Measurements from ENCODE around the gene SETD2. TPM values are rescaled to one million over a fixed set of nuclear protein-coding genes. Genes with fewer than 3 reads are reported as not detected.

Gene SETD2
- total and polyA plus RNA-seq, 2 of the 8 experiments (the other 6 are each of a cell fraction or from before 2014, with no cell fraction given), result 15.7 to 46.3 TPM

GRCh38 chr3:46988616-46989015 is 175.3 kb downstream of the SETD2 start:
- H3K4me2 ChIP-seq (ENCODE audit: insufficient read depth in 1 of 2, low read depth in 2 of 2, low read length in 2 of 2), result no peak overlapping the region; a peak in 1 of 4 replicates
- no peak overlapping the region for H3K14ac ChIP-seq (ENCODE audit: insufficient read length)
- peak overlapping the region; percentile 72; the same call in 1 of the 2 replicates for H2BK15ac ChIP-seq (ENCODE audit: low read length)
- H2BK120ac ChIP-seq (replicated peaks; ENCODE audit: low read depth, low read length), result no peak overlapping the region
- H3K18ac ChIP-seq (ENCODE audit: extremely low read depth, low read length), result peak overlapping the region; percentile 19; the same call in 1 of the 2 replicates
- no peak for FAIRE-seq
- DNase-seq (ENCODE audit: low read depth in 1 of 2, low spot score in 2 of 2), result no peak
- no peaks in the 10 kb centered on the region for H3K9me3 ChIP-seq (ENCODE audit: insufficient read depth in 2 of 2, low read depth in 1 of 2, low read length in 1 of 2)
- H4K91ac ChIP-seq (replicated peaks; ENCODE audit: insufficient read length, low read length), result peak overlapping the region; percentile 67
- no peak overlapping the region for H3K23ac ChIP-seq (ENCODE audit: insufficient read length)
- POLR2A ChIA-PET (ENCODE audit: partially characterized antibody), result interaction anchor here (1.6 kb wide), 1 partner anchor 9 kb away, joined by 6 read pairs; the partner anchor contains the start of gene NBEAL2
- no peak overlapping the region for H3K56ac ChIP-seq (replicated peaks; ENCODE audit: insufficient read length, low read depth, low read length)
- H4K8ac ChIP-seq (ENCODE audit: extremely low read depth, insufficient read depth, low read length), result no peak overlapping the region
- H3K79me2 ChIP-seq (ENCODE audit: control insufficient read depth in 1 of 2, insufficient read depth in 2 of 2, low read length in 2 of 2), result no peaks in the 10 kb centered on the region; a peak in 1 of 4 replicates
- no peaks in the 10 kb centered on the region for H3K79me1 ChIP-seq (ENCODE audit: low read depth, low read length)
- TF ChIP-seq TCF12 (IDR thresholded peaks at IDR 0.05; ENCODE audit: low read depth, low read length) (no peak), PHF8 (conservative IDR thresholded peaks at IDR 0.05; ENCODE audit: low read depth, low read length) (no peak), JUN (IDR thresholded peaks at IDR 0.05; ENCODE audit: low read depth, low read length) (no peak)
- WGBS, 2 experiments (ENCODE audit: extremely low coverage in 1 of 2, insufficient coverage in 1 of 2, insufficient read length in 1 of 2, insufficient replicate concordance in 2 of 2, low coverage in 1 of 2, low lambda C conversion rate in 2 of 2, missing lambda C conversion rate in 1 of 2), result 88% methylated on average over 4 of the region's 4 CpGs; no CpG with 5 or more reads in 1 of the 2 experiments
- H3K4me1 ChIP-seq (replicated peaks in 1 of 4; ENCODE audit: control insufficient read depth in 3 of 4, insufficient read depth in 4 of 4, low read length in 3 of 4), result peaks cover 0 to 23% (median 8%) of the 10 kb centered on the region in 4 experiments; a peak in 6 of 7 replicates
- CTCF ChIA-PET (ENCODE audit: partially characterized antibody), result interaction anchor here (0.5 to 13.0 kb wide), 3 partner anchors 14 to 76 kb away, joined by 3 to 130 read pairs (median 4); no protein-coding TSS in a partner anchor
- peak overlapping the region; percentile 80; the same call in 1 of the 2 replicates for H2BK5ac ChIP-seq (ENCODE audit: low read depth, low read length)
- peaks cover 4 to 10% of the 10 kb centered on the region in 2 experiments for H4K20me1 ChIP-seq (replicated peaks in 1 of 2; ENCODE audit: control insufficient read depth in 1 of 2, insufficient read depth in 2 of 2, low read length in 2 of 2)
- no peak overlapping the region for H2AFZ ChIP-seq (ENCODE audit: low read length)
- no peak overlapping the region for H3K4ac ChIP-seq (replicated peaks; ENCODE audit: insufficient read length, low read depth, low read length)
- no peak overlapping the region for H4K5ac ChIP-seq (ENCODE audit: insufficient read length, low read depth, low read length)
- H3K4me3 ChIP-seq (ENCODE audit: extremely low read depth in 1 of 4, insufficient read depth in 2 of 4, low read depth in 3 of 4, low read length in 4 of 4), result no peak overlapping the region
- H2BK20ac ChIP-seq (ENCODE audit: low read length), result peak overlapping the region; percentile 72; the same call in 1 of the 2 replicates
- no peak overlapping the region for H3K27ac ChIP-seq (ENCODE audit: low read depth, low read length)
- no peaks in the 10 kb centered on the region for H3K27me3 ChIP-seq (replicated peaks in 1 of 4; ENCODE audit: control insufficient read depth in 3 of 4, extremely low read depth in 1 of 4, insufficient read depth in 3 of 4, low read length in 3 of 4)
- no peaks in the 10 kb centered on the region for H3K23me2 ChIP-seq (ENCODE audit: low read depth, low read length)
- peak overlapping the region; percentile 96 for H2BK12ac ChIP-seq (ENCODE audit: low read depth, low read length)
- no peaks in the 10 kb centered on the region; a peak in 1 of 8 replicates for H3K36me3 ChIP-seq (ENCODE audit: control insufficient read depth in 2 of 4, insufficient read depth in 4 of 4, low read length in 3 of 4)
- peak overlapping the region; percentile 95; the same call in 1 of the 2 replicates for H2AK5ac ChIP-seq (ENCODE audit: low read depth, low read length)
- H3K9ac ChIP-seq (replicated peaks in 1 of 4; ENCODE audit: extremely low read depth in 1 of 4, low read depth in 3 of 4, low read length in 3 of 4), result no peak overlapping the region

Data from H1 (cell line).